Measurements from ENCODE around the gene VASN.
"Not testable (repeated sequence)": the region's sequence is repeated elsewhere in the genome, so short reads cannot be mapped to it uniquely, and the experiment has no call there.

Gene VASN

DNA sequence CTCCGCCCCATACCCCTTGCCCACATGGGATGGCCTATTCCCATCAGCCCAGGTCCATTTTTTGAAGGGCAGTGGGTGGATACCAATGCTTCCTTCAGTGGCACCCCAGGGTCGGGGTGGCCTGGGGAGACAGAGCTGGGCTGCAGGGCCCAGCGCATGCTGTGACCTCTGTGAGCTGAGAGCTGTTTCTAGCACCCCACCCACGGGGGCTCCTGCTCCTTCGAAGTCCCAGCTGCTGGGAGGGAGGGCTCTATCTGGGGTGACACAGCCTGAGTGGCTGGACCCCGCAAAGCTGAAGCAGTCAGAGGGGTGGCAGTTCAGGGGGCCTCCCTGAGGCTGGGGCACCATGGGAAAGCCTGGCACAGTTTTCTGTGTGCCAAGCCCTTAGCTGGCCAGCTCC lies 31.2 kb upstream of the VASN start:
- Histone ChIP-seq H2BK15ac (ENCODE audit: low read length) (no peak overlapping the region), H2BK12ac (ENCODE audit: low read length) (no peak overlapping the region), H3K23ac (ENCODE audit: low read depth, low read length, poor library complexity) (no peak overlapping the region), H3K4me1 (ENCODE audit: control insufficient read depth in 2 of 2, insufficient read depth in 1 of 2, low read depth in 1 of 2, low read length in 2 of 2) (no peaks in the 10 kb centered on the region), H4K91ac (ENCODE audit: low read depth, low read length, poor library complexity) (no peak overlapping the region), H3K4me3 (ENCODE audit: low read length in 2 of 2) (no peak overlapping the region), H2BK120ac (ENCODE audit: low read depth, low read length) (peak overlapping the region; percentile 31), H3K79me1 (ENCODE audit: low read depth, low read length) (peaks cover 24% of the 10 kb centered on the region), H4K8ac (ENCODE audit: low read depth, low read length) (no peak overlapping the region), H3K9ac (ENCODE audit: low read depth, low read length, poor library complexity) (no peak overlapping the region), H3K9me3 (replicated peaks in 1 of 2; ENCODE audit: control insufficient read depth in 2 of 2, insufficient read depth in 1 of 2, low read depth in 1 of 2, low read length in 2 of 2) (peaks cover 0 to 4% of the 10 kb centered on the region in 2 donors), H3K4me2 (ENCODE audit: insufficient read depth, low read length, poor library complexity, severe bottlenecking) (no peak overlapping the region), H2BK5ac (ENCODE audit: low read length) (no peak overlapping the region), H3K27ac (replicated peaks; ENCODE audit: low read length) (no peak overlapping the region), H3K27me3 (ENCODE audit: control insufficient read depth in 3 of 3, insufficient read depth in 3 of 3, low read depth in 1 of 3, low read length in 3 of 3) (no peaks in the 10 kb centered on the region), H3K14ac (ENCODE audit: low read length) (no peak overlapping the region), H2AFZ (ENCODE audit: low read length) (no peak overlapping the region), H3K36me3 (replicated peaks in 1 of 2; ENCODE audit: control insufficient read depth in 2 of 2, insufficient read depth in 2 of 2, low read length in 2 of 2) (peaks cover 14 to 72% of the 10 kb centered on the region in 2 donors), H3K4ac (ENCODE audit: low read length) (no peak overlapping the region), H2AK5ac (ENCODE audit: low read depth, low read length) (no peak overlapping the region), H3K18ac (ENCODE audit: low read length) (no peak overlapping the region)
- no peak for DNase-seq (ENCODE audit: low spot score)
- WGBS, 2 donors (ENCODE audit: extremely low coverage in 2 of 2, insufficient read length in 2 of 2, insufficient replicate concordance in 1 of 2): no CpG with 5 or more reads among the region's 6 CpGs

DNA sequence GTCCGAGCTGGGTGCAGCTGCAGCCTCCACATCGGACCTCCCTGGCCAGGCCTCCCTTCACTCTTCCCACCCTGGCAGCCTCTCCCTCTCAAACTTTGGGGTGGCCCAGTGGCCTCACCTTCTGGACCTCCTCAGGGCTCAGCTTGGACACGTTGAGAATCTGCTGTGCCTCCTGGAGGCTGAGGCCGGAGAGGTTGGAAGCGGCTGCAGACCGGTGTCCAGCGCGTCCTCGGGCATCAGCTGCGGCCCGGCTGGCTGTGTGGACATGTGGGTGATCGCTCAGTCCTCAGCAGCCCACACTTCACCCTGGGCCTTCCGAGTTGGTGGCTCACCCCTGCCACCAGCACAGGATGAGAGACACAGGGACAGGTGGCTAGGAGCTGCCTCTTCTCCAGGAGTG lies 30.4 kb upstream of the VASN start:
- no peak overlapping the region for H3K14ac ChIP-seq (ENCODE audit: low read length)
- no peaks in the 10 kb centered on the region for H3K4me1 ChIP-seq (ENCODE audit: control insufficient read depth in 2 of 2, insufficient read depth in 1 of 2, low read depth in 1 of 2, low read length in 2 of 2)
- no peak overlapping the region for H3K4me3 ChIP-seq (ENCODE audit: low read length in 2 of 2)
- H3K4ac ChIP-seq (ENCODE audit: low read length): no peak overlapping the region
- peaks cover 27% of the 10 kb centered on the region for H3K79me1 ChIP-seq (ENCODE audit: low read depth, low read length)
- H3K27ac ChIP-seq (replicated peaks; ENCODE audit: low read length): no peak overlapping the region
- no peak overlapping the region for H2BK5ac ChIP-seq (ENCODE audit: low read length)
- no peak overlapping the region for H3K9ac ChIP-seq (ENCODE audit: low read depth, low read length, poor library complexity)
- H4K8ac ChIP-seq (ENCODE audit: low read depth, low read length): no peak overlapping the region
- no peak overlapping the region for H2AK5ac ChIP-seq (ENCODE audit: low read depth, low read length)
- H2BK15ac ChIP-seq (ENCODE audit: low read length): no peak overlapping the region
- DNase-seq (ENCODE audit: low spot score): no peak
- H2AFZ ChIP-seq (ENCODE audit: low read length): no peak overlapping the region
- H4K91ac ChIP-seq (ENCODE audit: low read depth, low read length, poor library complexity): no peak overlapping the region
- no peaks in the 10 kb centered on the region for H3K27me3 ChIP-seq (ENCODE audit: control insufficient read depth in 3 of 3, insufficient read depth in 3 of 3, low read depth in 1 of 3, low read length in 3 of 3)
- peaks cover 12 to 71% of the 10 kb centered on the region in 2 donors for H3K36me3 ChIP-seq (replicated peaks in 1 of 2; ENCODE audit: control insufficient read depth in 2 of 2, insufficient read depth in 2 of 2, low read length in 2 of 2)
- no CpG with 5 or more reads among the region's 13 CpGs for WGBS, 2 donors (ENCODE audit: extremely low coverage in 2 of 2, insufficient read length in 2 of 2, insufficient replicate concordance in 1 of 2)
- no peak overlapping the region for H3K4me2 ChIP-seq (ENCODE audit: insufficient read depth, low read length, poor library complexity, severe bottlenecking)
- no peak overlapping the region for H2BK120ac ChIP-seq (ENCODE audit: low read depth, low read length)
- no peak overlapping the region for H3K18ac ChIP-seq (ENCODE audit: low read length)
- no peak overlapping the region for H3K23ac ChIP-seq (ENCODE audit: low read depth, low read length, poor library complexity)
- peaks cover 0 to 4% of the 10 kb centered on the region in 2 donors for H3K9me3 ChIP-seq (replicated peaks in 1 of 2; ENCODE audit: control insufficient read depth in 2 of 2, insufficient read depth in 1 of 2, low read depth in 1 of 2, low read length in 2 of 2)
- H2BK12ac ChIP-seq (ENCODE audit: low read length): no peak overlapping the region

DNA sequence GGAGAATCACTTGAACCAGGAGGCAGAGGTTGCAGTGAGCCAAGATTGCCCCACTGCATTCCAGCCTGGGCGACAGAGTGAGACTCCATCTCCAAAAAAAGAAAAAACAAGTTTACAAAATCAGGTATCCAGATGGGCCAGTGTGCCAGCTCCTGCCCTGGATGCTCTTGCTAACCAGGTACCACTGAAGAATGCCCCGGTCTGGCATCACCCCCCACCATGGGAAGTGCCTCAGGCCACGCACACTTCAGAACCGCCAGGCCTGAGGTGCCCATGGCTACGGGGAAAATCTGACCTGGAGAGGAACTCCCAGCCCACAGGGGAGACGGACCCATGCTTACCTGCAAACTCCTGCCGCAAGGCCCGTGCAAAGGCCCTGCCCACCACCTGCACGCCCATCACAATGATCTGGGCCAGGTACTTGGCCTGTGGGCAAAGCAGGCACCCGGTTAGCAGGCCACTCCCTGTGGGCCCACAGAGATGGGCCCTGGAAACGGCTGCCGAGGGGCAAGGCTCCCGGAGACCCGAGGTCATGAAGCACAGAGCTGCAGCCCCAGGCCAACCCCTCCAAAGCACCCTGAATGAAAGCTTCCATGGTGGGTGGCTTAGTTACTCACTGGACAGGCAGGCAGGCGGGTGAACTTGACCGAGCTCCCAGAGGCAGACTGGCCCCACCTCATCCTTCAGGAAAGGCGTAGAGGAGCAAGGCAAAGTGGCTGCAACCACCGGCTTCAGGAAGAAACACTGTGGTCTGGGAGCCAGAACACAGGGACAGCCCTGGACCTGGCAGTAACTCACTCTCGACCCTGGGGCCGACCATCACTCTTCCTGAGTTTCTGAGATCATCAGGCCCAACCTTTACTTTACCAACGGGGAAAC lies 28.5 kb upstream of the VASN start:
- H3K23ac ChIP-seq (ENCODE audit: low read depth, low read length, poor library complexity): no peak overlapping the region
- no peak for DNase-seq (ENCODE audit: low spot score)
- H3K14ac ChIP-seq (ENCODE audit: low read length): peak overlapping the region; percentile 21
- H3K4me1 ChIP-seq (ENCODE audit: control insufficient read depth in 2 of 2, insufficient read depth in 1 of 2, low read depth in 1 of 2, low read length in 2 of 2): no peaks in the 10 kb centered on the region
- H3K9ac ChIP-seq (ENCODE audit: low read depth, low read length, poor library complexity): peak overlapping the region; percentile 44
- no peak overlapping the region for H3K4me2 ChIP-seq (ENCODE audit: insufficient read depth, low read length, poor library complexity, severe bottlenecking)
- H2AFZ ChIP-seq (ENCODE audit: low read length): no peak overlapping the region
- no peak overlapping the region for H2BK5ac ChIP-seq (ENCODE audit: low read length)
- H3K9me3 ChIP-seq (replicated peaks in 1 of 2; ENCODE audit: control insufficient read depth in 2 of 2, insufficient read depth in 1 of 2, low read depth in 1 of 2, low read length in 2 of 2): peaks cover 0 to 4% of the 10 kb centered on the region in 2 donors
- no peak overlapping the region for H2BK12ac ChIP-seq (ENCODE audit: low read length)
- H4K8ac ChIP-seq (ENCODE audit: low read depth, low read length): no peak overlapping the region
- no peaks in the 10 kb centered on the region for H3K27me3 ChIP-seq (ENCODE audit: control insufficient read depth in 3 of 3, insufficient read depth in 3 of 3, low read depth in 1 of 3, low read length in 3 of 3)
- H3K27ac ChIP-seq (replicated peaks; ENCODE audit: low read length): no peak overlapping the region
- H3K36me3 ChIP-seq (replicated peaks in 1 of 2; ENCODE audit: control insufficient read depth in 2 of 2, insufficient read depth in 2 of 2, low read length in 2 of 2): peaks cover 12 to 68% of the 10 kb centered on the region in 2 donors
- H3K18ac ChIP-seq (ENCODE audit: low read length): no peak overlapping the region
- H3K4ac ChIP-seq (ENCODE audit: low read length): no peak overlapping the region
- no peak overlapping the region for H3K4me3 ChIP-seq (ENCODE audit: low read length in 2 of 2)
- H3K79me1 ChIP-seq (ENCODE audit: low read depth, low read length): peaks cover 31% of the 10 kb centered on the region
- H2BK120ac ChIP-seq (ENCODE audit: low read depth, low read length): no peak overlapping the region
- no CpG with 5 or more reads among the region's 21 CpGs for WGBS, 2 donors (ENCODE audit: extremely low coverage in 2 of 2, insufficient read length in 2 of 2, insufficient replicate concordance in 1 of 2)
- no peak overlapping the region for H2AK5ac ChIP-seq (ENCODE audit: low read depth, low read length)
- H4K91ac ChIP-seq (ENCODE audit: low read depth, low read length, poor library complexity): no peak overlapping the region
- H2BK15ac ChIP-seq (ENCODE audit: low read length): no peak overlapping the region

DNA sequence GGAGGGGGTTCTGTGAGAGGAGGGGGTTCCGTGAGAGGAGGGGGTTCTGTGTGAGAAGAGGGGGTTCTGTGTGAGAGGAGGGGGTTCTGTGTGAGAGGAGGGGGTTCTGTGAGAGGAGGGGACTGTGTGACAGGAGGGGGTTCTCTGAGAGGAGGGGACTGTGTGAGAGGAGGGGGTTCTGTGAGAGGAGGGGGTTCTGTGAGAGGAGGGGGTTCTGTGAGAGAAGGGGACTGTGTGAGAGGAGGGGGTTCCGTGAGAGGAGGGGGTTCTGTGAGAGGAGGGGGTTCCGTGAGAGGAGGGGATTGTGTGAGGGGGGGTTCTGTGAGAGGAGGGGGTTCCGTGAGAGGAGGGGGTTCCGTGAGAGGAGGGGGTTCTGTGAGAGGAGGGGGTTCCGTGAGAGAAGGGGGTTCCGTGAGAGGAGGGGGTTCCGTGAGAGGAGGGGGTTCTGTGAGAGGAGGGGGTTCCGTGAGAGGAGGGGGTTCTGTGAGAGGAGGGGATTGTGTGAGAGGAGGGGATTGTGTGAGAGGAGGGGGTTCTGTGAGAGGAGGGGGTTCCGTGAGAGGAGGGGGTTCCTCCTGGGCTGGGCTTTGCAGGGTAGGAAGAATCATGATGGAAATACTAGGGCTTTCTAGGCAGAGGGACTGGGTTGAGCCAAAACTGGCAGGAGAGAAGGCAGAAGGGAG lies 27.2 kb upstream of the VASN start:
- peaks cover 27% of the 10 kb centered on the region for H3K79me1 ChIP-seq (ENCODE audit: low read depth, low read length)
- not testable (repeated sequence) for H2BK12ac ChIP-seq (ENCODE audit: low read length); H3K27ac ChIP-seq (replicated peaks; ENCODE audit: low read length); H3K4ac ChIP-seq (ENCODE audit: low read length); H4K91ac ChIP-seq (ENCODE audit: low read depth, low read length, poor library complexity); H4K8ac ChIP-seq (ENCODE audit: low read depth, low read length); H2AK5ac ChIP-seq (ENCODE audit: low read depth, low read length); H3K23ac ChIP-seq (ENCODE audit: low read depth, low read length, poor library complexity); H2BK5ac ChIP-seq (ENCODE audit: low read length); H3K14ac ChIP-seq (ENCODE audit: low read length); H2BK15ac ChIP-seq (ENCODE audit: low read length); H3K18ac ChIP-seq (ENCODE audit: low read length); H2BK120ac ChIP-seq (ENCODE audit: low read depth, low read length); H3K4me3 ChIP-seq (ENCODE audit: low read length in 2 of 2); H3K9me3 ChIP-seq (replicated peaks in 1 of 2; ENCODE audit: control insufficient read depth in 2 of 2, insufficient read depth in 1 of 2, low read depth in 1 of 2, low read length in 2 of 2); H3K9ac ChIP-seq (ENCODE audit: low read depth, low read length, poor library complexity); H3K27me3 ChIP-seq (ENCODE audit: control insufficient read depth in 3 of 3, insufficient read depth in 3 of 3, low read depth in 1 of 3, low read length in 3 of 3); DNase-seq (ENCODE audit: low spot score); H2AFZ ChIP-seq (ENCODE audit: low read length); H3K4me2 ChIP-seq (ENCODE audit: insufficient read depth, low read length, poor library complexity, severe bottlenecking); H3K4me1 ChIP-seq (ENCODE audit: control insufficient read depth in 2 of 2, insufficient read depth in 1 of 2, low read depth in 1 of 2, low read length in 2 of 2)
- WGBS, 2 donors (ENCODE audit: extremely low coverage in 2 of 2, insufficient read length in 2 of 2, insufficient replicate concordance in 1 of 2): 93% methylated on average over 2 of the region's 10 CpGs; no CpG with 5 or more reads in 1 of the 2 donors
- peaks cover 12 to 60% of the 10 kb centered on the region in 2 donors for H3K36me3 ChIP-seq (replicated peaks in 1 of 2; ENCODE audit: control insufficient read depth in 2 of 2, insufficient read depth in 2 of 2, low read length in 2 of 2)
